Endothelial cell of umbilical vein (primary cell): ENCODE measurements around the gene DOCK4. TPM values are rescaled to one million over a fixed set of nuclear protein-coding genes. Genes with fewer than 3 reads are reported as not detected.

Experiments used
- BruUV-seq: library from RNA; stranded (reverse); fragments of 400-500 nt; replicated peaks from 2 replicates; lab custom pipeline; 2021; lab: Mats Ljungman, UMichigan
- CTCF ChIA-PET: fragments of 300-600, 350-600 bp; sonication (Branson Sonifier 250); formaldehyde crosslinking; loops from one replicate; lab custom pipeline; 2021; ENCODE audit warnings: antibody characterized with exemption, inconsistent platforms; lab: Charles Lee
- POLR2A ChIA-PET: fragments of 300-600, 350-600 bp; sonication (Branson Sonifier 250); formaldehyde crosslinking; loops from one replicate; lab custom pipeline; 2021; ENCODE audit warnings: antibody characterized with exemption, inconsistent platforms; lab: Charles Lee
- DNase-seq: peaks from one replicate; pipeline ENCODE4 v3.0.0-alpha.2; 2011; ENCODE audit warnings: low read depth, low spot score
- FAIRE-seq: peaks from 2 replicates; lab custom pipeline; 2011; peaks lifted over from hg19 to GRCh38; lab: Jason Lieb, UNC
- H2AFZ ChIP-seq: 2 replicates; pipeline ENCODE4 v1.6.0; 2012; ENCODE audit warnings: low read depth, low read length, control low read depth, inconsistent platforms
- H3K27ac ChIP-seq: 2 replicates; pipeline ENCODE4 v1.5.1; 2011; ENCODE audit warnings: low read depth, mild to moderate bottlenecking, control low read depth, low read length, moderate library complexity; ENCODE audit not compliant: insufficient read depth
- H3K27me3 ChIP-seq, 2 experiments: 2 replicates each; pipeline versions ENCODE4 v1.6.0 to v1.6.1; 2011; ENCODE audit warnings: low read length in 2 of 2, mixed read lengths in 1 of 2; ENCODE audit not compliant: control insufficient read depth in 2 of 2, insufficient read depth in 2 of 2
- H3K36me3 ChIP-seq, 2 experiments: 2 replicates in 1 of 2; 3 replicates in 1 of 2; pipeline ENCODE4 v1.5.1; 2011; ENCODE audit warnings: low read length in 2 of 2, mild to moderate bottlenecking in 1 of 2, moderate library complexity in 1 of 2; ENCODE audit not compliant: control insufficient read depth in 2 of 2, insufficient read depth in 2 of 2; ENCODE audit errors: extremely low read depth in 1 of 2
- H3K4me1 ChIP-seq: 3 replicates; pipeline ENCODE4 v1.5.1; 2011; ENCODE audit warnings: mild to moderate bottlenecking, low read length; ENCODE audit not compliant: control insufficient read depth, insufficient read depth; ENCODE audit errors: extremely low read depth
- H3K4me2 ChIP-seq: 2 replicates; pipeline ENCODE4 v1.6.1; 2011; ENCODE audit warnings: low read length, control low read depth, mixed read lengths; ENCODE audit not compliant: insufficient read depth
- H3K4me3 ChIP-seq, 3 experiments: fragments of 200-600 bp in 1 of 3; sonication (generic), shearing (Covaris generic) in 1 of 3; replicated peaks in 1 of 3; 2 replicates each; pipeline ENCODE4 v1.5.1; 2011 to 2016; ENCODE audit warnings: control low read depth in 3 of 3, low read length in 3 of 3, mild to moderate bottlenecking in 2 of 3, inconsistent platforms in 1 of 3, low read depth in 1 of 3, moderate library complexity in 1 of 3; ENCODE audit not compliant: insufficient read depth in 1 of 3
- H3K79me2 ChIP-seq: 2 replicates; pipeline ENCODE4 v1.6.0; 2012; ENCODE audit warnings: low read length, inconsistent platforms; ENCODE audit not compliant: control insufficient read depth, insufficient read depth
- H3K9ac ChIP-seq: replicated peaks from 2 replicates; pipeline ENCODE3; 2011; ENCODE audit warnings: low read length, control low read depth; ENCODE audit not compliant: insufficient read depth; ENCODE audit errors: extremely low read depth
- H3K9me1 ChIP-seq: replicated peaks from 3 replicates; pipeline ENCODE4 v1.6.0; 2011; ENCODE audit warnings: mild to moderate bottlenecking, low read length; ENCODE audit not compliant: control insufficient read depth, insufficient read depth; ENCODE audit errors: extremely low read depth
- H3K9me3 ChIP-seq: replicated peaks from 2 replicates; pipeline ENCODE4 v1.5.1; 2012; ENCODE audit warnings: low read length, inconsistent platforms; ENCODE audit not compliant: control insufficient read depth, insufficient read depth
- H4K20me1 ChIP-seq: replicated peaks from 2 replicates; pipeline ENCODE3; 2011; ENCODE audit warnings: mild to moderate bottlenecking, low read length; ENCODE audit not compliant: control insufficient read depth, insufficient read depth; ENCODE audit errors: extremely low read depth
- CTCF ChIP-seq, 2 donors: IDR thresholded peaks; 1 replicate in 1 of 2; 2 replicates in 1 of 2; pipeline ENCODE4 v1.5.1; 2011; ENCODE audit warnings: low read length in 2 of 2, mild to moderate bottlenecking in 2 of 2, moderate library complexity in 2 of 2, control low read depth in 1 of 2, inconsistent platforms in 1 of 2, low read depth in 1 of 2; ENCODE audit not compliant: insufficient read depth in 1 of 2; ENCODE audit errors: extremely low read depth in 1 of 2
- EZH2 ChIP-seq: IDR thresholded peaks from 2 replicates; pipeline ENCODE4 v1.6.1; 2012; ENCODE audit warnings: borderline replicate concordance, low read depth, mild to moderate bottlenecking, moderate library complexity, low read length, inconsistent platforms; ENCODE audit not compliant: severe bottlenecking
- FOS ChIP-seq: IDR thresholded peaks from 2 replicates; pipeline ENCODE4 v1.6.1; 2011; ENCODE audit warnings: mild to moderate bottlenecking, low read length, moderate library complexity, borderline replicate concordance; ENCODE audit not compliant: insufficient read depth
- GATA2 ChIP-seq: IDR thresholded peaks from 2 replicates; pipeline ENCODE4 v1.7.0; 2011; ENCODE audit warnings: low read depth, mild to moderate bottlenecking, moderate library complexity, mixed read lengths, low read length; ENCODE audit not compliant: insufficient read length, insufficient read depth
- JUN ChIP-seq: IDR thresholded peaks from 2 replicates; pipeline ENCODE4 v1.6.1; 2011; ENCODE audit warnings: borderline replicate concordance, low read depth; ENCODE audit not compliant: insufficient read length, insufficient read depth
- MAX ChIP-seq: IDR thresholded peaks from 2 replicates; pipeline ENCODE4 v1.6.1; 2011; ENCODE audit not compliant: insufficient read depth, insufficient read length
- MYC ChIP-seq: IDR thresholded peaks from one replicate; pipeline ENCODE4 v1.6.1; 2011; ENCODE audit warnings: mild to moderate bottlenecking, low read depth, low read length
- POLR2A ChIP-seq: IDR thresholded peaks from 2 replicates; pipeline ENCODE4 v1.6.1; 2012; ENCODE audit warnings: low read depth, mild to moderate bottlenecking, control low read depth, low read length
- POLR2AphosphoS5 ChIP-seq: IDR thresholded peaks from 2 replicates; pipeline ENCODE4 v1.6.1; 2012; ENCODE audit warnings: low read depth, mild to moderate bottlenecking, control low read depth, low read length, moderate library complexity; ENCODE audit not compliant: insufficient read depth
- dilution Hi-C: fragments of 300-500 bp; cut with MboI; formaldehyde crosslinking; loops from one replicate; pipeline ENCODE4 v1.15.0; 2019; ENCODE audit warnings: low sequenced_read_pairs; ENCODE audit not compliant: extremely low pct_ligation_motif_present
- intact Hi-C: fragments of 100-400 bp; cut with micrococcal nuclease; formaldehyde crosslinking; loops from one replicate; pipeline ENCODE4 v1.10.0; 2022
- polyA plus RNA-seq, 4 experiments: library from polyadenylated mRNA; depleted of rRNA in 3 of 4; stranded (reverse) in 3 of 4; unstranded in 1 of 4; fragments of >200 nt; gene quantifications; 2 replicates each; pipeline versions ENCODE4 v1.2.1 to v1.2.3, GENCODE V29; 2011 to 2012; ENCODE audit warnings: missing spikeins in 1 of 4
- total RNA-seq: library from RNA; stranded (reverse); gene quantifications from 2 replicates; pipeline ENCODE4 v1.2.3, GENCODE V29; 2021

Gene DOCK4
- total and polyA plus RNA-seq, 2 donors (not counting 3 experiments of a cell fraction or from before 2014, with no cell fraction given) = 47.4 to 164 TPM

- no peak for TF ChIP-seq CTCF (IDR thresholded peaks at IDR 0.05; ENCODE audit: extremely low read depth in 1 of 2, insufficient read depth in 1 of 2, low read depth in 1 of 2, low read length in 2 of 2)
- TF ChIP-seq GATA2 = no peak
- ChIA-PET POLR2A (no interaction called here), CTCF (no interaction called here)
- Histone ChIP-seq H3K9ac (no peak overlapping the region), H3K9me1 (no peaks in the 10 kb centered on the region), H3K79me2 (peaks cover 97% of the 10 kb centered on the region), H4K20me1 (peaks cover 12% of the 10 kb centered on the region), H2AFZ (no peak overlapping the region), H3K9me3 (no peaks in the 10 kb centered on the region), H3K27ac (no peak overlapping the region), H3K4me1 (no peaks in the 10 kb centered on the region), H3K27me3 (no peaks in the 10 kb centered on the region), H3K36me3 (no peaks in the 10 kb centered on the region), H3K4me2 (no peak overlapping the region), H3K4me3 (no peak overlapping the region)
- intact Hi-C loops (no loop called here), dilution Hi-C loops (no loop called here)
- no peak for FAIRE-seq
- DNase-seq = no peak
- BruUV-seq = no TSS peak
Measured at GRCh38 chr7:112047421-112047820, 158.8 kb downstream of the DOCK4 start.

- FAIRE-seq (no peak), DNase-seq (no peak)
- no peak overlapping the region for H3K4me2 ChIP-seq
- BruUV-seq = no TSS peak
- no peak overlapping the region for H3K4me3 ChIP-seq
- peaks cover 7% of the 10 kb centered on the region for H4K20me1 ChIP-seq
- POLR2A ChIA-PET = no interaction called here
- dilution Hi-C loops = no loop called here
- no peaks in the 10 kb centered on the region for H3K4me1 ChIP-seq
- H3K9me1 ChIP-seq = no peaks in the 10 kb centered on the region
- intact Hi-C loops = no loop called here
- H3K27me3 ChIP-seq = no peaks in the 10 kb centered on the region
- H3K79me2 ChIP-seq = peaks cover 96% of the 10 kb centered on the region
- H3K36me3 ChIP-seq = peaks cover 0 to 2% of the 10 kb centered on the region in 2 experiments
- TF ChIP-seq JUN (no peak), MYC (no peak), CTCF (IDR thresholded peaks at IDR 0.05; ENCODE audit: extremely low read depth in 1 of 2, insufficient read depth in 1 of 2, low read depth in 1 of 2, low read length in 2 of 2) (no peak), MAX (no peak), FOS (no peak), POLR2A (no peak), EZH2 (no peak), POLR2AphosphoS5 (no peak), GATA2 (no peak)
- no peak overlapping the region for H3K27ac ChIP-seq
- CTCF ChIA-PET = no interaction called here
- no peak overlapping the region for H2AFZ ChIP-seq
- H3K9ac ChIP-seq = no peak overlapping the region
- no peaks in the 10 kb centered on the region for H3K9me3 ChIP-seq
Measured at GRCh38 chr7:112045222-112045621, 161.0 kb downstream of the DOCK4 start.
